Measurements from ENCODE around the gene KCTD16.
A peak's percentile ranks its signal among the peaks of the same experiment; 100 is the strongest.

Gene KCTD16

GRCh38 chr5:144191531-144191930 lies 20.9 kb downstream of the KCTD16 start:
- Histone ChIP-seq H3K9me3 (ENCODE audit: control insufficient read depth, low read length) (no peaks in the 10 kb centered on the region), H3K4me3 (ENCODE audit: insufficient read depth, low read depth, low read length, poor library complexity, severe bottlenecking) (no peak overlapping the region), H3K27me3 (replicated peaks; ENCODE audit: control insufficient read depth, insufficient read depth, low read length, poor library complexity, severe bottlenecking) (no peaks in the 10 kb centered on the region), H3K4me1 (ENCODE audit: control insufficient read depth, insufficient read depth, low read length, poor library complexity, severe bottlenecking) (peaks cover 38% of the 10 kb centered on the region), H3K36me3 (ENCODE audit: control insufficient read depth, insufficient read depth, low read length) (no peaks in the 10 kb centered on the region), H3K27ac (ENCODE audit: insufficient read depth, low read length, poor library complexity, severe bottlenecking) (peak overlapping the region; percentile 83)
- no peak for DNase-seq

- DNase-seq: no peak
- Histone ChIP-seq H3K27me3 (replicated peaks; ENCODE audit: control insufficient read depth, insufficient read depth, low read length, poor library complexity, severe bottlenecking) (no peaks in the 10 kb centered on the region), H3K4me1 (ENCODE audit: control insufficient read depth, insufficient read depth, low read length, poor library complexity, severe bottlenecking) (peaks cover 38% of the 10 kb centered on the region), H3K27ac (ENCODE audit: insufficient read depth, low read length, poor library complexity, severe bottlenecking) (peak overlapping the region; percentile 83), H3K36me3 (ENCODE audit: control insufficient read depth, insufficient read depth, low read length) (no peaks in the 10 kb centered on the region), H3K9me3 (ENCODE audit: control insufficient read depth, low read length) (no peaks in the 10 kb centered on the region), H3K4me3 (ENCODE audit: insufficient read depth, low read depth, low read length, poor library complexity, severe bottlenecking) (no peak overlapping the region)
Observed at GRCh38 chr5:144191998-144192397, 21.3 kb downstream of the KCTD16 start.

GRCh38 chr5:144192661-144193060 lies 22.0 kb downstream of the KCTD16 start:
- no peak for DNase-seq
- no peak overlapping the region for H3K27ac ChIP-seq (ENCODE audit: insufficient read depth, low read length, poor library complexity, severe bottlenecking)
- no peaks in the 10 kb centered on the region for H3K36me3 ChIP-seq (ENCODE audit: control insufficient read depth, insufficient read depth, low read length)
- peaks cover 38% of the 10 kb centered on the region for H3K4me1 ChIP-seq (ENCODE audit: control insufficient read depth, insufficient read depth, low read length, poor library complexity, severe bottlenecking)
- H3K9me3 ChIP-seq (ENCODE audit: control insufficient read depth, low read length): no peaks in the 10 kb centered on the region
- no peaks in the 10 kb centered on the region for H3K27me3 ChIP-seq (replicated peaks; ENCODE audit: control insufficient read depth, insufficient read depth, low read length, poor library complexity, severe bottlenecking)
- no peak overlapping the region for H3K4me3 ChIP-seq (ENCODE audit: insufficient read depth, low read depth, low read length, poor library complexity, severe bottlenecking)

DNA sequence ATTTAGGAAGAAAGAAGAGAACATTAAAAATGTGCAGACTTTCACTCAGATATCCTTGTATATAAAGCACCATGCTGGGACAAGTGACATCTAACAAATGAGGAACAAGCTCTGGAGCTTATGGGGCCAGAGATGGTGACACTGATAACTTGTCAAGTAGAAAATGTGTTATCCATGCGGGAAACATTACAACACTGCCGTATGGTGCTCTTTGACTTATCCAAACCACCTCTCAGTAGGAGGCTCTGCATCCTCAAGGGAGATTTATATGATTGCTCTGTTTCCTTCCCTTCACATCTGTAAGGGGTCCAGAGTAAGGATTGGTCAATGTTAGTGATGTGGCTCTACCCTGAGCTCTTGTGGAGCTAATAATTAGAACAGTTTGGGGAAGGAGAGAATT lies 23.5 kb downstream of the KCTD16 start:
- no peak for DNase-seq
- no peaks in the 10 kb centered on the region for H3K9me3 ChIP-seq (ENCODE audit: control insufficient read depth, low read length)
- H3K4me1 ChIP-seq (ENCODE audit: control insufficient read depth, insufficient read depth, low read length, poor library complexity, severe bottlenecking): peaks cover 25% of the 10 kb centered on the region
- no peaks in the 10 kb centered on the region for H3K27me3 ChIP-seq (replicated peaks; ENCODE audit: control insufficient read depth, insufficient read depth, low read length, poor library complexity, severe bottlenecking)
- H3K27ac ChIP-seq (ENCODE audit: insufficient read depth, low read length, poor library complexity, severe bottlenecking): no peak overlapping the region
- no peak overlapping the region for H3K4me3 ChIP-seq (ENCODE audit: insufficient read depth, low read depth, low read length, poor library complexity, severe bottlenecking)
- H3K36me3 ChIP-seq (ENCODE audit: control insufficient read depth, insufficient read depth, low read length): no peaks in the 10 kb centered on the region

GRCh38 chr5:144195448-144195847 lies 24.8 kb downstream of the KCTD16 start:
- H3K27ac ChIP-seq (ENCODE audit: insufficient read depth, low read length, poor library complexity, severe bottlenecking): no peak overlapping the region
- H3K4me3 ChIP-seq (ENCODE audit: insufficient read depth, low read depth, low read length, poor library complexity, severe bottlenecking): no peak overlapping the region
- H3K36me3 ChIP-seq (ENCODE audit: control insufficient read depth, insufficient read depth, low read length): no peaks in the 10 kb centered on the region
- H3K9me3 ChIP-seq (ENCODE audit: control insufficient read depth, low read length): no peaks in the 10 kb centered on the region
- no peak for DNase-seq
- H3K4me1 ChIP-seq (ENCODE audit: control insufficient read depth, insufficient read depth, low read length, poor library complexity, severe bottlenecking): peaks cover 16% of the 10 kb centered on the region
- H3K27me3 ChIP-seq (replicated peaks; ENCODE audit: control insufficient read depth, insufficient read depth, low read length, poor library complexity, severe bottlenecking): no peaks in the 10 kb centered on the region

- H3K4me3 ChIP-seq (ENCODE audit: insufficient read depth, low read depth, low read length, poor library complexity, severe bottlenecking): no peak overlapping the region
- peaks cover 4% of the 10 kb centered on the region for H3K4me1 ChIP-seq (ENCODE audit: control insufficient read depth, insufficient read depth, low read length, poor library complexity, severe bottlenecking)
- no peaks in the 10 kb centered on the region for H3K9me3 ChIP-seq (ENCODE audit: control insufficient read depth, low read length)
- no peak overlapping the region for H3K27ac ChIP-seq (ENCODE audit: insufficient read depth, low read length, poor library complexity, severe bottlenecking)
- H3K27me3 ChIP-seq (replicated peaks; ENCODE audit: control insufficient read depth, insufficient read depth, low read length, poor library complexity, severe bottlenecking): no peaks in the 10 kb centered on the region
- DNase-seq: no peak
- H3K36me3 ChIP-seq (ENCODE audit: control insufficient read depth, insufficient read depth, low read length): no peaks in the 10 kb centered on the region
Observed at GRCh38 chr5:144196612-144197011, 25.9 kb downstream of the KCTD16 start.

DNA sequence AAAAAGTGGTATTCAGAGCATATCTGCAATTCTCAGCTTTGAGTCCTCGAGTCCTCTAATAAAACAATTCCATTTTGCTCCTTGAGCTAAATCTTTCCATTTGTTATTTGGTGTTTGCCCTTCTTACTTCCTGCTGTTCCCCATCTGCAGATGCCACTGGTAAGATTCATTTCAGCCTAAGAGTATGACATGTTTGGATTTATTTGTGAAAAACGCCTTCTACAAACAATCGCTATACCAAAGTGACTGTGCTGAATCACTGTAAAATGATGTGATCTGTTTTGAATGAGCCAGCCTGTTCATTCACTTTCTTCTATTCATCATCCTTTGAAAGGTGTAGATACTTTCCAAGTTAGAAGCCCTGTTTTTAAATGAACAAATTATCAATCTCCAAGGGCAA lies 27.7 kb downstream of the KCTD16 start:
- H3K4me3 ChIP-seq (ENCODE audit: insufficient read depth, low read depth, low read length, poor library complexity, severe bottlenecking): no peak overlapping the region

DNA sequence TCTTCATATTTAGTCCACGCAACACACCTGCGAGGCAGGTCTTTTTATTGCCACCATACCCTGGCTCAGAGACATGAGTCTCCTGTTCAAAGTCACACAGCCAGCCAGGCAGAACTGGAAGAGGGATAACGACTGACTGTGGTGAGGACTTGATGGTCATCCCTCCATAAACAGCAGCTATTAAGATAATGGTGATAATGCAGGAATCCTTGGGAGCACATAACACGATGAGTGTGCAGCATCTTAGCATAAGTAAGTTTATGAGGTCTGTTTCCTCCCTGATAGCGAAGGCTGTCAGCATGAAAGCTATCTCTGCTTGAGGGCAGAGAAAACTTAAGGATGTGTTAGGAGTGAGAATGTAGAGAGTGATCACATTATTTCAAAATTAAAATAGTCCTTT lies 30.9 kb downstream of the KCTD16 start:
- Histone ChIP-seq H3K27me3 (replicated peaks; ENCODE audit: control insufficient read depth, insufficient read depth, low read length, poor library complexity, severe bottlenecking) (peaks cover 11% of the 10 kb centered on the region), H3K4me3 (ENCODE audit: insufficient read depth, low read depth, low read length, poor library complexity, severe bottlenecking) (no peak overlapping the region), H3K27ac (ENCODE audit: insufficient read depth, low read length, poor library complexity, severe bottlenecking) (no peak overlapping the region), H3K36me3 (ENCODE audit: control insufficient read depth, insufficient read depth, low read length) (no peaks in the 10 kb centered on the region), H3K9me3 (ENCODE audit: control insufficient read depth, low read length) (no peaks in the 10 kb centered on the region), H3K4me1 (ENCODE audit: control insufficient read depth, insufficient read depth, low read length, poor library complexity, severe bottlenecking) (no peaks in the 10 kb centered on the region)
- DNase-seq: no peak

More for the DNA sequence above, 27.7 kb downstream of the KCTD16 start:
- H3K4me1 ChIP-seq (ENCODE audit: control insufficient read depth, insufficient read depth, low read length, poor library complexity, severe bottlenecking): no peaks in the 10 kb centered on the region
- H3K36me3 ChIP-seq (ENCODE audit: control insufficient read depth, insufficient read depth, low read length): no peaks in the 10 kb centered on the region
- no peak for DNase-seq
- no peak overlapping the region for H3K27ac ChIP-seq (ENCODE audit: insufficient read depth, low read length, poor library complexity, severe bottlenecking)
- no peaks in the 10 kb centered on the region for H3K27me3 ChIP-seq (replicated peaks; ENCODE audit: control insufficient read depth, insufficient read depth, low read length, poor library complexity, severe bottlenecking)
- no peaks in the 10 kb centered on the region for H3K9me3 ChIP-seq (ENCODE audit: control insufficient read depth, low read length)

DNA sequence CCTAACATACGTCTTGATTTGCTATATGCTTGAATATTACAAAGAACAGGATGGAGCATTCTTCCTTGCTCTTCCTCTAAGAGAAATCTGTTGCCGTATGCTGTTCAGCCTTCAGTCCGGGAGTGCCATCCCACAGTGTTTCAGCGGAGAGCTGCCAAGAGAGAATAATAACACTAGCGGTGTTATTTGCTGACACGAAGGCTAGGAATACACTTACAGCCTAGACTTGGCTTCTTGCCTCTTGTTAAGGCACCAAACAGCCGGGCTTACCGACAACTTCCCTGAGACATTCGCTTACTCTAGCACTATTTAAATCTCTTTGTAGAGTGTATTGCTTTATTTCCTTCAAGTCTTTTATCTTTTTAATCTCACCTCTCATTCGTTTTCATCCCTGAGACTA lies 31.4 kb downstream of the KCTD16 start:
- no peaks in the 10 kb centered on the region for H3K9me3 ChIP-seq (ENCODE audit: control insufficient read depth, low read length)
- no peak overlapping the region for H3K27ac ChIP-seq (ENCODE audit: insufficient read depth, low read length, poor library complexity, severe bottlenecking)
- DNase-seq: no peak
- peaks cover 11% of the 10 kb centered on the region for H3K27me3 ChIP-seq (replicated peaks; ENCODE audit: control insufficient read depth, insufficient read depth, low read length, poor library complexity, severe bottlenecking)
- H3K4me3 ChIP-seq (ENCODE audit: insufficient read depth, low read depth, low read length, poor library complexity, severe bottlenecking): no peak overlapping the region
- H3K36me3 ChIP-seq (ENCODE audit: control insufficient read depth, insufficient read depth, low read length): no peaks in the 10 kb centered on the region
- H3K4me1 ChIP-seq (ENCODE audit: control insufficient read depth, insufficient read depth, low read length, poor library complexity, severe bottlenecking): no peaks in the 10 kb centered on the region

- H3K4me1 ChIP-seq (ENCODE audit: control insufficient read depth, insufficient read depth, low read length, poor library complexity, severe bottlenecking): no peaks in the 10 kb centered on the region
- no peak for DNase-seq
- peaks cover 11% of the 10 kb centered on the region for H3K27me3 ChIP-seq (replicated peaks; ENCODE audit: control insufficient read depth, insufficient read depth, low read length, poor library complexity, severe bottlenecking)
- H3K36me3 ChIP-seq (ENCODE audit: control insufficient read depth, insufficient read depth, low read length): no peaks in the 10 kb centered on the region
- no peak overlapping the region for H3K27ac ChIP-seq (ENCODE audit: insufficient read depth, low read length, poor library complexity, severe bottlenecking)
- no peak overlapping the region for H3K4me3 ChIP-seq (ENCODE audit: insufficient read depth, low read depth, low read length, poor library complexity, severe bottlenecking)
- H3K9me3 ChIP-seq (ENCODE audit: control insufficient read depth, low read length): no peaks in the 10 kb centered on the region
Observed at GRCh38 chr5:144202726-144203125, 32.1 kb downstream of the KCTD16 start.
